Natural killer cell (primary cell): ENCODE measurements around the gene CAMK2B. TPM values are rescaled to one million over a fixed set of nuclear protein-coding genes. Genes with fewer than 3 reads are reported as not detected.

Experiments used
- ATAC-seq, 3 donors: fragments of 150-1000 bp in 2 of 3; fragments of 200-7000 bp in 1 of 3; cut with Tn5 transposase; 1 replicate in 1 of 3; 2 replicates in 2 of 3; pipeline ENCODE4 v1.10.0; 2021; ENCODE audit warnings: mild to moderate bottlenecking in 2 of 3, moderate library complexity in 2 of 3
- DNase-seq, 2 donors: peaks; one replicate each; pipeline versions ENCODE4 v3.0.0 to v3.0.0-alpha.2; 2013 to 2021; ENCODE audit warnings: mixed read lengths in 1 of 2
- H3K27ac ChIP-seq: one replicate; pipeline ENCODE4 v1.5.1; 2013; ENCODE audit warnings: mild to moderate bottlenecking, low read length
- H3K27me3 ChIP-seq: one replicate; pipeline ENCODE4 v1.6.1; 2013; ENCODE audit warnings: low read length; ENCODE audit not compliant: control insufficient read depth, insufficient read depth
- H3K36me3 ChIP-seq: one replicate; pipeline ENCODE4 v1.6.1; 2013; ENCODE audit warnings: low read length; ENCODE audit not compliant: control insufficient read depth, insufficient read depth
- H3K4me1 ChIP-seq: one replicate; pipeline ENCODE4 v1.6.1; 2013; ENCODE audit warnings: low read length; ENCODE audit not compliant: control insufficient read depth, insufficient read depth
- H3K4me3 ChIP-seq: one replicate; pipeline ENCODE4 v1.5.1; 2013; ENCODE audit warnings: low read length
- H3K9me3 ChIP-seq: one replicate; pipeline ENCODE4 v1.6.1; 2013; ENCODE audit warnings: low read length; ENCODE audit not compliant: control insufficient read depth, insufficient read depth
- H3K27ac Mint-ChIP-seq, 2 donors: one replicate each; pipeline ENCODE4 v1.8.0; 2022; ENCODE audit warnings: mild to moderate bottlenecking in 2 of 2, mixed read lengths in 2 of 2, moderate library complexity in 1 of 2
- H3K27me3 Mint-ChIP-seq, 2 donors: one replicate each; pipeline ENCODE4 v1.8.0; 2022; ENCODE audit warnings: low read depth in 2 of 2, mixed read lengths in 2 of 2
- H3K36me3 Mint-ChIP-seq: one replicate; pipeline ENCODE4 v1.8.0; 2022; ENCODE audit warnings: mixed read lengths
- H3K4me1 Mint-ChIP-seq, 2 donors: one replicate each; pipeline ENCODE4 v1.8.0; 2022; ENCODE audit warnings: mixed read lengths in 2 of 2
- H3K4me3 Mint-ChIP-seq: one replicate; pipeline ENCODE4 v1.8.0; 2022; ENCODE audit warnings: mild to moderate bottlenecking, moderate library complexity, mixed read lengths
- H3K9me3 Mint-ChIP-seq, 2 donors: one replicate each; pipeline ENCODE4 v1.8.0; 2022; ENCODE audit warnings: mixed read lengths in 2 of 2
- WGBS: methylation state at CpG from one replicate; pipeline ENCODE4 v1.1.7; 2013; ENCODE audit warnings: missing lambda C conversion rate; ENCODE audit not compliant: insufficient coverage; 5-methylcytosine and 5-hydroxymethylcytosine counted together
- intact Hi-C: fragments of 100-400 bp; cut with micrococcal nuclease; formaldehyde crosslinking; loops from one replicate; pipeline ENCODE4 v1.14.2; 2022
- total RNA-seq, 4 donors: library from RNA; stranded (reverse); fragments of 120-200 nt in 1 of 4; gene quantifications; one replicate each; pipeline versions ENCODE4 v1.2.3 to v1.2.4, GENCODE V29; 2013 to 2022
- TF ChIP-seq, protein P1 (sequence below): fragments of 200-600 bp; IDR thresholded peaks from one replicate; pipeline ENCODE4 v1.8.0; 2022; ENCODE audit warnings: antibody characterized with exemption

The CAMK2B gene
- total RNA-seq, 3 donors from 2014 or later (not counting 1 experiment from before 2014, with no cell fraction given), result 0.70 TPM; not detected in 2

DNA sequence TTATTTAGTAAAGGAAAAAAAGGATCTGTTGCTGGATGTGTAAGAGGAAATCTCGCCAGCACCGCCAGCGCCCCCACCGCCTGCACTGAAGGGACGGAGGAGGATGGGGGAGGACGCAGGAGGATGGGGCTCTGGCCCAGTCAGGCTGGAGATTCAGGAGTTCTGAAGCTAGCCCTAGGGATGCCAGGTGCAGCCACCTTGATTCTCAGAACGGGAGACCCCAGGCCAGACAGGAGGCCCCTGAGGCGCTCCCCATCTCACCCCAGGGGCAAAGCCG, 1.3 kb downstream of the CAMK2B start:
- no peaks in the 10 kb centered on the region for H3K36me3 Mint-ChIP-seq
- no peak overlapping the region for H3K4me3 Mint-ChIP-seq

DNA sequence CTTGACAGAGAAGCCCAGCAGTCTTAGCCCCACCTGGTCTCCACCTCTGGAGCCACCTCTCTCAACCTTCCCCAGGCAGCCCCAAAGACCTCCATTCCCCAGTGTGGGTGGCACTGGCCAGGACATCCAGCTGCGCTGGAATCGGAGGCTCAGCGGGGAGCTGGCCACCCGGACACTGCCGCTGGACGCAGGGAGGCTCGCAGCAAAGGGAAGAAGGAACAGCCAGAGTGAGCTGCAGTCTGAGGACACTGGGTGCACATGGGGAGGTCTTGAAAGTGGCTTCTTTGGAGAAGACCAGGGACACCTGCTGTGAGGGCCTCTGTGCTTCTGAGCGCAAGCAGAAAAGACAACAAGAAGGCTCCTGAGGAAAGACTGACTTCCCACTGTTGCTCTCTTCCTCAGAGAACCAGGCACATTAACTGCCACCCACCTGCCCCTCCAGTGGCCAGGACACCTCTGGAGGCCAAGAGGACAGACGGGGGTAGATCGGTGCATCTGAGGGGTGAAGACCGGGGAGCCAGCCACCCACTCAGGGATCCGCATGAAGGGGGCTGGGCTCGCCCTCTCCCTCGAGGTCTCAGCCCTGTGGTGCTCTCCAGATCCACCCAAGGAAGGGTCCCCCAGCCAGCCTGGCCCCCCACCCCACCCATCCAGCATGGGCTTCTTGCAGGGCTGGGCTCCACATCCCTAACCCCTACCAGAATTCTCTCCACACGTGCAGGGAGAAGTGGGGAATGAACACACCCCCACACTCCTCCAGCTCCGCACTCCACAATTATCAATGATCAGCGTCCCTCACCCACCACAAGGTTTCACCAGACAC, 1.8 kb downstream of the CAMK2B start:
- Histone ChIP-seq H3K36me3 (no peaks in the 10 kb centered on the region), H3K27me3 (peaks cover 11% of the 10 kb centered on the region), H3K4me3 (no peak overlapping the region), H3K9me3 (no peaks in the 10 kb centered on the region), H3K4me1 (no peaks in the 10 kb centered on the region), H3K27ac (no peak overlapping the region)
- TF ChIP-seq, protein P1, sequence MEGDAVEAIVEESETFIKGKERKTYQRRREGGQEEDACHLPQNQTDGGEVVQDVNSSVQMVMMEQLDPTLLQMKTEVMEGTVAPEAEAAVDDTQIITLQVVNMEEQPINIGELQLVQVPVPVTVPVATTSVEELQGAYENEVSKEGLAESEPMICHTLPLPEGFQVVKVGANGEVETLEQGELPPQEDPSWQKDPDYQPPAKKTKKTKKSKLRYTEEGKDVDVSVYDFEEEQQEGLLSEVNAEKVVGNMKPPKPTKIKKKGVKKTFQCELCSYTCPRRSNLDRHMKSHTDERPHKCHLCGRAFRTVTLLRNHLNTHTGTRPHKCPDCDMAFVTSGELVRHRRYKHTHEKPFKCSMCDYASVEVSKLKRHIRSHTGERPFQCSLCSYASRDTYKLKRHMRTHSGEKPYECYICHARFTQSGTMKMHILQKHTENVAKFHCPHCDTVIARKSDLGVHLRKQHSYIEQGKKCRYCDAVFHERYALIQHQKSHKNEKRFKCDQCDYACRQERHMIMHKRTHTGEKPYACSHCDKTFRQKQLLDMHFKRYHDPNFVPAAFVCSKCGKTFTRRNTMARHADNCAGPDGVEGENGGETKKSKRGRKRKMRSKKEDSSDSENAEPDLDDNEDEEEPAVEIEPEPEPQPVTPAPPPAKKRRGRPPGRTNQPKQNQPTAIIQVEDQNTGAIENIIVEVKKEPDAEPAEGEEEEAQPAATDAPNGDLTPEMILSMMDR, result no peak
- no peaks in the 10 kb centered on the region for H3K36me3 Mint-ChIP-seq
- no peak overlapping the region for H3K4me3 Mint-ChIP-seq
- 89% methylated on average over 16 of the region's 17 CpGs for WGBS
- H3K27me3 Mint-ChIP-seq, result peaks cover 24 to 34% of the 10 kb centered on the region in 2 donors
- intact Hi-C loops, result no loop called here
- no peak overlapping the region for H3K27ac Mint-ChIP-seq
- H3K9me3 Mint-ChIP-seq, result peaks cover 0 to 4% of the 10 kb centered on the region in 2 donors
- peaks cover 0 to 6% of the 10 kb centered on the region in 2 donors for H3K4me1 Mint-ChIP-seq
- ATAC-seq (no peak), DNase-seq (no peak)

More for the DNA sequence above, 1.3 kb downstream of the CAMK2B start:
- no peak overlapping the region for H3K4me3 ChIP-seq
- no peak for ATAC-seq
- H3K27ac ChIP-seq, result no peak overlapping the region
- peaks cover 11% of the 10 kb centered on the region for H3K27me3 ChIP-seq
- peaks cover 24 to 34% of the 10 kb centered on the region in 2 donors for H3K27me3 Mint-ChIP-seq
- intact Hi-C loops, result no loop called here
- H3K4me1 ChIP-seq, result no peaks in the 10 kb centered on the region
- H3K27ac Mint-ChIP-seq, result no peak overlapping the region
- no peak for DNase-seq
- TF ChIP-seq, protein P1, result no peak
- H3K9me3 Mint-ChIP-seq, result peaks cover 0 to 4% of the 10 kb centered on the region in 2 donors
- H3K4me1 Mint-ChIP-seq, result peaks cover 0 to 6% of the 10 kb centered on the region in 2 donors
- 16% methylated on average over 9 of the region's 9 CpGs for WGBS
- no peaks in the 10 kb centered on the region for H3K9me3 ChIP-seq
- H3K36me3 ChIP-seq, result no peaks in the 10 kb centered on the region

DNA sequence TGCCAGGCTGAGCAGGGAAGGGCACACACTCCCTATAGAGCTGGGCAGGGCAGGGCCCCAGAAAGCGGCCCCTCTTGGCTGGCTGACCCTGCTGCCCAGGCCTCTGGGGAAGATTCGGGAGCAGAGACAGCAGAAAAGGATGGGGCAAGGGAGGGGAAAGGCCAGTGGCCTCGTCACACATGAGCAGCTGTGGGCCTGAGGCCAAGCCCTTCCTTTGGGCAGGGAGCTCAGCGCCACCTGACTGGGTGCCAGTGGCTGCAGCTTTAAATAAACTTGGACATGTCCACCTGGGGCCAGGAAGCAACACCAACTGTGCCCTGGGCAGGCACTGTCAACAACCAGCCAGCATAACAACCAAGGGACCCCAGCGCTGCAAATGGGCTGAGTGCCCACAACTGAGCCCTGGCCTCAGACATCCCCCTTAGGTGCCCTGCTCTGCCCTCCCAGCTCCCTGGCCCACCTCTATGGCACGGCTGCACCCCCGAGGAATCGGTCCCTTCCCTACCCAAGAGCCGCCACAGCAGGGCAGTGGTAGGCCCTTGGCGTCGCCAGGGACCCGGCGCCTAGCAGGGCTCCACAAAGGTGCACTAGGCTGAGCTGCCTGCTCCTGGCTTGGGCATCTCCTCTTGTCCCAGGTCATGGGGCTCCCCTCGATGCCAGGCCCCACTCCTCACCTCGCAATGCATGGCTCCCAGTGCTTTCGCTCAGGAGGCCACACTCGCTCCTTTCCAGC, 2.6 kb downstream of the CAMK2B start:
- intact Hi-C loops, result no loop called here
- H3K4me1 Mint-ChIP-seq, result peaks cover 0 to 6% of the 10 kb centered on the region in 2 donors
- Histone ChIP-seq H3K27me3 (peaks cover 11% of the 10 kb centered on the region), H3K4me3 (no peak overlapping the region), H3K9me3 (no peaks in the 10 kb centered on the region), H3K36me3 (no peaks in the 10 kb centered on the region), H3K4me1 (no peaks in the 10 kb centered on the region), H3K27ac (no peak overlapping the region)
- DNase-seq (no peak), ATAC-seq (no peak)
- H3K27me3 Mint-ChIP-seq, result peaks cover 24 to 34% of the 10 kb centered on the region in 2 donors
- H3K36me3 Mint-ChIP-seq, result no peaks in the 10 kb centered on the region
- H3K27ac Mint-ChIP-seq, result no peak overlapping the region
- H3K4me3 Mint-ChIP-seq, result no peak overlapping the region
- TF ChIP-seq, protein P1, result no peak
- no peaks in the 10 kb centered on the region for H3K9me3 Mint-ChIP-seq
- 88% methylated on average over 17 of the region's 17 CpGs for WGBS
